Subcutaneous abdominal adipose tissue (tissue), 5 donors: ENCODE measurements around the gene NUP50.

Experiments used
- H3K27ac ChIP-seq: one replicate; pipeline ENCODE4 v1.7.0; 2013; ENCODE audit warnings: low read depth, mild to moderate bottlenecking, inconsistent platforms, low read length, moderate library complexity
- H3K27me3 ChIP-seq, 5 donors: one replicate each; pipeline ENCODE4 v1.7.0; 2013; ENCODE audit warnings: low read length in 5 of 5, inconsistent platforms in 1 of 5; ENCODE audit not compliant: control insufficient read depth in 5 of 5, insufficient read depth in 4 of 5
- H3K36me3 ChIP-seq, 5 donors: one replicate each; pipeline ENCODE4 v1.7.0; 2013; ENCODE audit warnings: low read length in 5 of 5; ENCODE audit not compliant: control insufficient read depth in 5 of 5, insufficient read depth in 5 of 5
- H3K4me1 ChIP-seq, 5 donors: one replicate each; pipeline ENCODE4 v1.7.0; 2013; ENCODE audit warnings: low read length in 5 of 5, mild to moderate bottlenecking in 3 of 5, moderate library complexity in 1 of 5; ENCODE audit not compliant: control insufficient read depth in 5 of 5, insufficient read depth in 5 of 5
- H3K4me3 ChIP-seq, 5 donors: one replicate each; pipeline ENCODE4 v1.7.0; 2013; ENCODE audit warnings: low read length in 5 of 5, low read depth in 1 of 5
- H3K9ac ChIP-seq, 5 donors: one replicate each; pipeline ENCODE4 v1.7.0; 2013; ENCODE audit warnings: low read length in 5 of 5, mild to moderate bottlenecking in 4 of 5, moderate library complexity in 3 of 5
- H3K9me3 ChIP-seq, 5 donors: one replicate each; pipeline ENCODE4 v1.7.0; 2013; ENCODE audit warnings: low read length in 5 of 5; ENCODE audit not compliant: control insufficient read depth in 5 of 5
- donor health status: healthy.
- donor health status: healthy.
- donor health status: healthy.
- donor health status: healthy.
- donor health status: healthy.

Gene NUP50

GRCh38 chr22:45134313-45134712, 29.4 kb upstream of the NUP50 start:
- Histone ChIP-seq H3K27ac (no peak overlapping the region), H3K36me3 (peaks cover 11 to 18% (median 15%) of the 10 kb centered on the region in 5 donors), H3K4me3 (peak overlapping the region in 2 of 5 donors; percentile 23 to 25), H3K9me3 (peaks cover 7 to 14% (median 10%) of the 10 kb centered on the region in 5 donors), H3K27me3 (no peaks in the 10 kb centered on the region), H3K4me1 (peaks cover 0 to 17% (median 0%) of the 10 kb centered on the region in 5 donors), H3K9ac (no peak overlapping the region)

GRCh38 chr22:45136594-45136993, 27.1 kb upstream of the NUP50 start:
- Histone ChIP-seq H3K27ac (no peak overlapping the region), H3K9ac (no peak overlapping the region), H3K9me3 (peaks cover 7 to 14% (median 10%) of the 10 kb centered on the region in 5 donors), H3K27me3 (no peaks in the 10 kb centered on the region), H3K4me3 (no peak overlapping the region), H3K36me3 (peaks cover 11 to 18% (median 15%) of the 10 kb centered on the region in 5 donors), H3K4me1 (peaks cover 0 to 8% (median 0%) of the 10 kb centered on the region in 5 donors)

GRCh38 chr22:45139693-45140092, 24.0 kb upstream of the NUP50 start:
- no peak overlapping the region for H3K4me3 ChIP-seq
- no peak overlapping the region for H3K9ac ChIP-seq
- H3K27me3 ChIP-seq, result no peaks in the 10 kb centered on the region
- no peak overlapping the region for H3K27ac ChIP-seq
- H3K9me3 ChIP-seq, result peaks cover under 1 to 10% (median 6%) of the 10 kb centered on the region in 5 donors
- no peaks in the 10 kb centered on the region for H3K4me1 ChIP-seq
- H3K36me3 ChIP-seq, result peaks cover 2 to 5% (median 3%) of the 10 kb centered on the region in 5 donors

GRCh38 chr22:45142376-45142775, 21.3 kb upstream of the NUP50 start:
- Histone ChIP-seq H3K27me3 (no peaks in the 10 kb centered on the region), H3K9me3 (peaks cover 0 to 6% (median 3%) of the 10 kb centered on the region in 5 donors), H3K27ac (no peak overlapping the region), H3K4me3 (no peak overlapping the region), H3K4me1 (no peaks in the 10 kb centered on the region), H3K36me3 (no peaks in the 10 kb centered on the region), H3K9ac (no peak overlapping the region)

- H3K9ac ChIP-seq, result no peak overlapping the region
- H3K4me3 ChIP-seq, result no peak overlapping the region
- no peaks in the 10 kb centered on the region for H3K36me3 ChIP-seq
- no peaks in the 10 kb centered on the region for H3K4me1 ChIP-seq
- H3K9me3 ChIP-seq, result peaks cover 0 to 6% (median 3%) of the 10 kb centered on the region in 5 donors
- no peaks in the 10 kb centered on the region for H3K27me3 ChIP-seq
- H3K27ac ChIP-seq, result no peak overlapping the region
Observed at GRCh38 chr22:45144916-45145315, 18.8 kb upstream of the NUP50 start.

GRCh38 chr22:45149671-45150070, 14.1 kb upstream of the NUP50 start:
- no peak overlapping the region for H3K4me3 ChIP-seq
- no peaks in the 10 kb centered on the region for H3K9me3 ChIP-seq
- H3K4me1 ChIP-seq, result no peaks in the 10 kb centered on the region
- H3K36me3 ChIP-seq, result peaks cover 0 to 3% (median 2%) of the 10 kb centered on the region in 5 donors
- no peak overlapping the region for H3K27ac ChIP-seq
- H3K27me3 ChIP-seq, result no peaks in the 10 kb centered on the region
- H3K9ac ChIP-seq, result no peak overlapping the region

GRCh38 chr22:45150139-45150538, 13.6 kb upstream of the NUP50 start:
- no peak overlapping the region for H3K4me3 ChIP-seq
- H3K4me1 ChIP-seq, result no peaks in the 10 kb centered on the region
- no peaks in the 10 kb centered on the region for H3K27me3 ChIP-seq
- peaks cover 0 to 3% (median 2%) of the 10 kb centered on the region in 5 donors for H3K36me3 ChIP-seq
- H3K27ac ChIP-seq, result no peak overlapping the region
- H3K9me3 ChIP-seq, result no peaks in the 10 kb centered on the region
- no peak overlapping the region for H3K9ac ChIP-seq

- H3K27ac ChIP-seq, result no peak overlapping the region
Observed at GRCh38 chr22:45151503-45151902, 12.2 kb upstream of the NUP50 start.

GRCh38 chr22:45154383-45154782, 9.3 kb upstream of the NUP50 start:
- Histone ChIP-seq H3K27me3 (no peaks in the 10 kb centered on the region), H3K9ac (no peak overlapping the region), H3K4me3 (no peak overlapping the region), H3K9me3 (no peaks in the 10 kb centered on the region), H3K27ac (no peak overlapping the region), H3K4me1 (peaks cover 0 to 16% (median 14%) of the 10 kb centered on the region in 5 donors), H3K36me3 (peaks cover 0 to 9% (median 3%) of the 10 kb centered on the region in 5 donors)

More at GRCh38 chr22:45151503-45151902, 12.2 kb upstream of the NUP50 start:
- Histone ChIP-seq H3K9ac (no peak overlapping the region), H3K4me1 (no peaks in the 10 kb centered on the region), H3K27me3 (no peaks in the 10 kb centered on the region), H3K4me3 (no peak overlapping the region), H3K9me3 (no peaks in the 10 kb centered on the region), H3K36me3 (peaks cover 0 to 3% (median 2%) of the 10 kb centered on the region in 5 donors)

- no peak overlapping the region for H3K27ac ChIP-seq
- peaks cover 0 to 8% (median 3%) of the 10 kb centered on the region in 5 donors for H3K36me3 ChIP-seq
- no peak overlapping the region for H3K9ac ChIP-seq
- peaks cover 2 to 25% (median 19%) of the 10 kb centered on the region in 5 donors for H3K4me1 ChIP-seq
- H3K9me3 ChIP-seq, result no peaks in the 10 kb centered on the region
- H3K4me3 ChIP-seq, result no peak overlapping the region
- H3K27me3 ChIP-seq, result no peaks in the 10 kb centered on the region
Observed at GRCh38 chr22:45155050-45155840, 8.5 kb upstream of the NUP50 start.
